HFFc6 (cell line): ENCODE measurements around the gene OR52B4. TPM values are rescaled to one million over a fixed set of nuclear protein-coding genes. Genes with fewer than 3 reads are reported as not detected.
"Not testable (repeated sequence)": the region's sequence is repeated elsewhere in the genome, so short reads cannot be mapped to it uniquely, and the experiment has no call there.

Source experiments
- DNase-seq: peaks from one replicate; pipeline ENCODE4 v3.0.0-alpha.2; 2018
- H3K27ac Mint-ChIP-seq: 2 replicates; pipeline ENCODE4 v1.8.0; 2020; ENCODE audit warnings: mild to moderate bottlenecking, mixed read lengths
- H3K27me3 Mint-ChIP-seq: 2 replicates; pipeline ENCODE4 v1.8.0; 2021; ENCODE audit warnings: mild to moderate bottlenecking, moderate library complexity, mixed read lengths; ENCODE audit not compliant: insufficient read depth
- H3K36me3 Mint-ChIP-seq: 2 replicates; pipeline ENCODE4 v1.8.0; 2021; ENCODE audit warnings: low read depth, mixed read lengths
- H3K4me1 Mint-ChIP-seq: 2 replicates; pipeline ENCODE4 v1.8.0; 2020; ENCODE audit warnings: low read depth, mixed read lengths
- H3K4me3 Mint-ChIP-seq: 2 replicates; pipeline ENCODE4 v1.8.0; 2020; ENCODE audit warnings: mild to moderate bottlenecking, moderate library complexity, mixed read lengths
- H3K9me3 Mint-ChIP-seq: 2 replicates; pipeline ENCODE4 v1.8.0; 2020; ENCODE audit warnings: mild to moderate bottlenecking, mixed read lengths
- CTCF ChIP-seq: fragments of 200-600 bp; sonication (generic); IDR thresholded peaks from 2 replicates; pipeline ENCODE4 v1.5.0; 2021; ENCODE audit warnings: antibody characterized with exemption, mild to moderate bottlenecking
- long read RNA-seq: library from polyadenylated mRNA; unstranded; transcript quantifications from one replicate; pipeline ENCODE4 v2.0.0, GENCODE V29; 2019
- total RNA-seq, 6 experiments: library from RNA; stranded (reverse); fragmentation: NEBNext Ultra II Directional; extraction: Animal tissue kit (Norgen Biotek cat#: 25700); gene quantifications; 2 replicates in 1 of 6; 3 replicates in 5 of 6; pipeline ENCODE4 v1.2.3, GENCODE V29; 2021

Gene OR52B4
- not detected for total RNA-seq
- long read RNA-seq = 0 reads

DNA sequence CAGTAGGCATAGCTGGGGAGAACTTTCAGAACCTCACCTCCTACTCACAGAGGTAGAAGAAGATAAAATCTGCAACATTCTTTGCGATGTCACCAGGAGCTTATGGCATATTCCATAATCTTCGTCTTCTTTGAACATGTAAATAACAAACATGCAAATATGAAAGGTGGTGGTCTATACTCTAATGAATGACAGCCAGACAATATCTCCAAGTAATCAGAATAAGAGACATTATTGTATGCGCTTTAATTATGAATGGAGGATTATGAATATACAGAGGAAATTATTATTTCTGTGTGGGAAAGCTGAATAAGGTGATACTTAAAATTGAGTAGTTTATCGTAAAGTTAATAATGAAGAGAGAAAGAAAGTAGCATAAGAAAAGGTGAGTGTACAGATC is at the start of gene OR52B4:
TSS of gene OR52B4 (minus strand) at position 101 of the 400 bp plus-strand sequence. CDS start at position 10, 91 bp downstream.
- Mint-ChIP-seq H3K4me1 (no peaks in the 10 kb centered on the region), H3K9me3 (no peaks in the 10 kb centered on the region), H3K36me3 (no peaks in the 10 kb centered on the region), H3K27me3 (no peaks in the 10 kb centered on the region; the same call in 1 of the 2 replicates), H3K4me3 (no peak within 1 kb of the TSS), H3K27ac (no peak within 1 kb of the TSS)
- no peak for TF ChIP-seq CTCF
- DNase-seq = no peak

DNA sequence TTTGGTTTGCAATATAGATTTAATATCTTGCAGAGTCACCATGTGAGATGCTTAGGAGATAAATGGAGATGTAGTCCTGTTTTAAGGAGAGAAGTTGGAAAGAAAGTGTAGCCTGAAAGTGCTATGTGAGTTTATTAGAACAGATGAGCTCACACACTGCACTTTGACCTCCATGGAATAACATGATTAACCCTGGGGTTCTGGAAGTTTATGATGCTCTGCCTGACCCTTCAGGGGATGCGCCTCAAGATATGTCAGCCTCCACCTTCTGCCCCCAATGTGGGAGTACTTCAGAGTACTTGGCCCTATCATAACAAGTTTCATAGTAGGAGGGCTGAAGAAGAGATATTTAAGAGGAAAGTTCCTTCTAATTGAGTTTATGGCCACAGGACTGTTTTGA is 48.6 kb upstream of the OR52B4 start:
- no peak for TF ChIP-seq CTCF
- Mint-ChIP-seq H3K27ac (no peak overlapping the region), H3K4me3 (no peak overlapping the region), H3K4me1 (no peaks in the 10 kb centered on the region), H3K27me3 (no peaks in the 10 kb centered on the region; the same call in 1 of the 2 replicates), H3K9me3 (peaks cover 4% of the 10 kb centered on the region), H3K36me3 (no peaks in the 10 kb centered on the region)
- no peak for DNase-seq

- no peak for TF ChIP-seq CTCF
- Mint-ChIP-seq H3K27me3 (no peaks in the 10 kb centered on the region; the same call in 1 of the 2 replicates), H3K36me3 (no peaks in the 10 kb centered on the region), H3K4me1 (no peaks in the 10 kb centered on the region), H3K27ac (no peak overlapping the region), H3K9me3 (peaks cover 4% of the 10 kb centered on the region), H3K4me3 (no peak overlapping the region)
- no peak for DNase-seq
These were observed 48.1 kb upstream of the OR52B4 start for GRCh38 chr11:4416306-4416705.

- H3K9me3 Mint-ChIP-seq, H3K4me1 Mint-ChIP-seq, H3K36me3 Mint-ChIP-seq, H3K27ac Mint-ChIP-seq, H3K4me3 Mint-ChIP-seq, H3K27me3 Mint-ChIP-seq, DNase-seq: not testable (repeated sequence)
These were observed 38.0 kb upstream of the OR52B4 start for GRCh38 chr11:4406206-4406605.

DNA sequence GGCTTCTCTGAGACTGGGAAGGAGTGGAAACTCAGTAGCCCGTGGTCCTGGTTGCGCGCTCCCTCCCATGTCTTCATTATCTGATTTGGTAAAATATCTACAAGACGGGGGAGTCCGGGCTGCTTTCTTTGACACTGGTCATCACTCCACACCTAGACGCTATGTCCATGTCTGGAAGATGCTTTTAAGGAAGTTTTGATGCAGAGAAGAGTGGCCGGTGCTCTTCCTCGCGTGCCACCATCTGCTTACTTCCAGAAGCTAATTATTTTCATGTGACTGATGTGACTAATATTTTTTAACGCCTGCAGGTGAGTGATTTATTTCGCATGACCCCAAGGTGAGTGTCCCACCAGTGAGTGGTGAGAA is 25.7 kb upstream of the OR52B4 start:
- Mint-ChIP-seq H3K27ac (peak overlapping the region; percentile 83; the same call in 1 of the 2 replicates), H3K9me3 (peaks cover 6% of the 10 kb centered on the region), H3K4me1 (peaks cover 19% of the 10 kb centered on the region), H3K36me3 (peaks cover 18% of the 10 kb centered on the region), H3K27me3 (no peaks in the 10 kb centered on the region), H3K4me3 (peak overlapping the region; percentile 92)
- no peak for TF ChIP-seq CTCF
- DNase-seq = no peak

DNA sequence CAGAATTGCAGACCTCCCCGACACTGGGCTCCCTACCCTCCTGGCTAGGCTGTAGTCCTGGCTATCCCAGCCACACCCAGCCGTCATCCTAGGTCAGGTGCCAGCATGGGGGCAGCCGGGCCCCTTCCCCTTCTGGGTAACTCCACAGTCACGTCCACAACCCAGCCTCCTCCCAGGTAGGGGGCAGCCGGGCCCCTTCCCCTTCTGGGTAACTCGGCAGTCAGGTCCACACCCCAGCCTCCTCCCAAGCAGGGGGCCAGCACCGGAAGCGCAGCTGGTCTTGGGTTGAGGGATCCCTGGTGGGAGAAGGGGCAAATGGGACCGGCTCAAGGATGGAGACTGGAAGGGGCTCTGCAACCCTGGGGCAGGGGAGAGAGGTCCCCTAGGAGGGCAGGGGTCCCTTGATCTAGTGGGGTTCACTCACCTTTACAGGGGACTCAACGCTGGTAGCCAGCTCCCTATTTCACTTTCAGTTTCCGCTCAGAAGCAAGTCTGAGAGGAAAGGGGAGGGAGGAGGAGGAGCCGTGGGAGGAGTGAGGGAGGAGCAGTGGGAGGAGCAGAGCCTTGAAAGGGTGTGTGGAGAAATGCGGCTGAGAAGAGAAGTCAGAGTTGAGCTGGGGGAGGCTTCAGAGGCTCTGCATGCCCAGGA is 25.1 kb upstream of the OR52B4 start, which contains the start of gene TRIM21:
TSS of gene TRIM21 (minus strand) at position 494 of the 649 bp plus-strand sequence. CDS start 3,293 bp downstream, outside the sequence.
- peak within 1 kb of the TSS; percentile 83 for H3K27ac Mint-ChIP-seq
- peaks cover 23% of the 10 kb centered on the region for H3K36me3 Mint-ChIP-seq
- peak within 1 kb of the TSS; percentile 92 for H3K4me3 Mint-ChIP-seq
- peak; percentile 75 for DNase-seq
- H3K27me3 Mint-ChIP-seq = no peaks in the 10 kb centered on the region
- no peak for TF ChIP-seq CTCF
- H3K9me3 Mint-ChIP-seq = peaks cover 1% of the 10 kb centered on the region; the same call in 1 of the 2 replicates
- H3K4me1 Mint-ChIP-seq = peaks cover 19% of the 10 kb centered on the region
